Epidermal melanocyte (primary cell): Measurements from ENCODE around the gene PREB.
A peak's percentile ranks its signal among the peaks of the same experiment; 100 is the strongest.
"Not testable (repeated sequence)": the region's sequence is repeated elsewhere in the genome, so short reads cannot be mapped to it uniquely, and the experiment has no call there.

ENCODE experiments used
- DNase-seq: peaks from one replicate; pipeline ENCODE4 v3.0.0; 2011; ENCODE audit warnings: low spot score; ENCODE audit not compliant: insufficient read length

Gene PREB, protein sequence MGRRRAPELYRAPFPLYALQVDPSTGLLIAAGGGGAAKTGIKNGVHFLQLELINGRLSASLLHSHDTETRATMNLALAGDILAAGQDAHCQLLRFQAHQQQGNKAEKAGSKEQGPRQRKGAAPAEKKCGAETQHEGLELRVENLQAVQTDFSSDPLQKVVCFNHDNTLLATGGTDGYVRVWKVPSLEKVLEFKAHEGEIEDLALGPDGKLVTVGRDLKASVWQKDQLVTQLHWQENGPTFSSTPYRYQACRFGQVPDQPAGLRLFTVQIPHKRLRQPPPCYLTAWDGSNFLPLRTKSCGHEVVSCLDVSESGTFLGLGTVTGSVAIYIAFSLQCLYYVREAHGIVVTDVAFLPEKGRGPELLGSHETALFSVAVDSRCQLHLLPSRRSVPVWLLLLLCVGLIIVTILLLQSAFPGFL

GRCh38 chr2:27133905-27134780, at the start of gene PREB:
TSS of gene PREB (minus strand) at chr2:27134636. CDS start at chr2:27134421, 215 bp downstream.
- DNase-seq, result peak; percentile 88

GRCh38 chr2:27184115-27184514, 49.7 kb upstream of the PREB start:
- no peak for DNase-seq

- no peak for DNase-seq
Measured at GRCh38 chr2:27182346-27182745, 47.9 kb upstream of the PREB start.

- DNase-seq, result no peak
Measured at GRCh38 chr2:27179344-27180000, 45.0 kb upstream of the PREB start.

DNA sequence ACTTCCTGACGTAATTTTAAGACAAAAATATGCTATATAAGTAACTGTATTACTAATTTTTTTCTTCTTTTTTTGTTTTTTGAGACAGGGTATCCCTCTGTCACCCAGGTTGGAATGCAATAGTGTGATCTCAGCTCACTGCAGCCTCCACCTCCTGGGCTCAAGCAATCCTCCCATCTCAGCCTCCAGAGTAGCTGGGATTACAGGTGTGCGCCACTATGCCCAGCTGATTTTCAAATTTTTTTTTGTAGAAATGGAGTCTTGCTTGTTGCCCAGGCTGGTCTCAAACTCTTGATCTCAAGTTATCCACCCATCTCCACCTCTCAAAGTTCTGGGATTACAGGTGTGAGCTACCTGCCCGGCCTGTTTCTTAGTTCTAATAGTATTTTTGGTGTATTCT, 44.0 kb upstream of the PREB start:
- no peak for DNase-seq

DNA sequence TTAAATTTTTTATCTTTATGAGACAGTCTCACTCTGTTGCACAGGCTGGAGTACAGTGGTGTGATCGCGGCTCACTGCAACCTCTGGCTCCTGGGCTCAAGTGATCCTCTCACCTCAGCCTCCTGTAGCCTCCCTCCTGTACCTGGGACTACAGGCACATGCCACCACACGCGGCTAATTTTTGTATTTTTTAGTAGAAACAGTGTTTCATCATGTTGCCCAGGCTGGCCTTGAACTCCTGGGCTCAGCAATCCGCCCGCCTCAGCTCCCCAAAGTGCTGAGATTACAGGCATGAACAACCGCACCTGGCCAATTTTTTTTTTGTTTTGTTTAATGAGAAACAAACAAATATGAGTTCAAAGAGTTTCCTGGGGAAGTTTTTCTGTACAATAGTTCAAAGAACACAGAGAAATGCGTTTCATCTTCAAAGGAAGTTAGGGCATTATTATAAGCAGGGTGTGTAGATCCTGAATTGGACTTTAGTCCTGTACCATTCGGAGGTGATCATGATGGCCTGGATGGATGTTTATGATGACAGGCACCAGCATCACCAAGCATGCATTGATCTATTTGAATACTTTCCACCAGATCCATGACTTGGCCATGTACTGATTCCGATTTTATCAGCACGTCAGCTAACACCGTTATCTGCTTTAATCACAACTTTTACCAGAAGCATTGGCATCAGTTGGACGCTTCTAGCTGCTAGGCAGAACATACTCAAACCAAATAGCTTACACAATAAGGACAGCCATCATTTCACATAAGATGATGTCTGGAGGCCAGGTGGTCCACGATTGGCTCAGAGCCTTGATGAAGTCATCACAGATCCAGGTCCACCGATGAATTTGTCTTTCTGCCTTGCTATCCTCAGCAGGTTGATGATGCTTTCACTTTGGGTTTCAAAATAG, 43.3 kb upstream of the PREB start:
- DNase-seq, result no peak

- not testable (repeated sequence) for DNase-seq
Measured at GRCh38 chr2:27175781-27176180, 41.3 kb upstream of the PREB start.

DNA sequence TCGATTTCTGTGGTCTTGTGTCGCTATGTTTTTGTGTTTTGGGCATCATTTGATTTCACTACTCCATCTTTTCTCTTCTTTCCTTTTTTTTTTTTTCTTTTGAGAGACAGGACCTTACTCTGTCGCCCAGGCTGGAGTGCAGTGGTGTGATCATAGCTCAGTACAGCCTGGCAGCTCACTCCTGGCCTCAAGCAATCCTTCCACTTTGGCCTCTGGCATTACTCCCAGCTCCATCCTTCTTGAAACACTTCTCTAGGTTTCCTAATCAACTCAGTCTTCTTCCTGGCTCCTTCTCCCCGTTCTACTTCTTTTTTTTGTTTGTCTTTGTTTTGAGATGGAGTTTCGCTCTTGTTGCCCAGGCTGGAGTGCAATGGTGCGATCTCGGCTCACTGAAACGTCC, 40.9 kb upstream of the PREB start:
- no peak for DNase-seq

DNA sequence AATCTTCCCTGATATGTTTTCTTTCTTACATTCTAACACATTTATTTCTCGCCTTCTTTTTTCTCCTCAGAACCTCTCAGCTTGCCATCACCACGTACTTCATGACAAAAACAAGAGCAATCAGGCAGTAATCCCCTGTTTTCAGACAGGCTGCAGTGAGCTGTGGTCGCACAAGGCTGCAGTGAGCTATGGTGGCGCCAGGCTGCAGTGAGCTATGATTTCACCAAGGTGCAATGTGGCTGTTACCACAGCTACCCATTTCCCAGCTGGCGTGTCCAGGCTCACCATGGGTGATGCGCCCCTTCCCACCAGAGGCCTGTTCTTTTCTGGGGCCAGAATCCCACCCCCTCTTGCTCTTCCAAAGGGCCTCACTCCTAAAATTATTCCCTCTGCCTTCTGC, 40.2 kb upstream of the PREB start:
- DNase-seq, result no peak

- no peak for DNase-seq
Measured at GRCh38 chr2:27171351-27171848, 37.0 kb upstream of the PREB start.

DNA sequence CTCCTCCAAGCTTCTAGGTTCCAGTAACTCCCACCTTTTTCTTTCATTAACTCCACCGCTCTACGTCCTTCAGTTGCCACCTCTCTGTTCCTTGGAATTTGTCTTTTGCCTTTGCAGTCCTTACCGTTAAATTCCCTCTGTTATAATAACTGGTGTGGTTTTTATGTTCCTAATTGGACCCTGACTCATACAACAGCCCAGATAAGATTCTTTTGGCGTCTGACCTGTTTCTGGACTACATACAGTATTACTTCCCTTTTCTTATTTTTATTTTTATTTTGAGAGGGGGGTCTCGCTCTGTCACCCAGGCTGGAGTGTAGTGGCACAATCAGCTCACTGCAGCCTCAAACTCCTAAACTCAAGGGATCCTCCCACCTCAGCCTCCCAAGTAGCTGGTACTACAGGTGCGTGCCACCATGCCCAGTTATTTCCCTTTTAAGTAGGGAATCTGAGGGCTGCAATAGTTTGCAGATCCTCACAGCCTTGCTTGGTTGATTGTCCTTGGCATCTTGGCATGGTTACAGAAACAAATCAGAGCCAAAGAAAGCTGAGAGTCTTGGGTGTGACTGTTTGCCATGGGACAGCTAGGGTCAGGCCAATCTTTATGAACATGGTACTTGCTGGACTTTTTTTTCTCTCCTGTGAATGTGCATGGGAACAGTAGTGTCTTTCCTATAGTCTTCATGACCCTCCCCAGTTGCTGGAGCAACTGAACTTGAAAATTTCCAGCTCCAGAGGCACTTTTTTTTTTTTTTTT, 36.3 kb upstream of the PREB start:
- no peak for DNase-seq

GRCh38 chr2:27164960-27165763, 30.7 kb upstream of the PREB start:
- no peak for DNase-seq

DNA sequence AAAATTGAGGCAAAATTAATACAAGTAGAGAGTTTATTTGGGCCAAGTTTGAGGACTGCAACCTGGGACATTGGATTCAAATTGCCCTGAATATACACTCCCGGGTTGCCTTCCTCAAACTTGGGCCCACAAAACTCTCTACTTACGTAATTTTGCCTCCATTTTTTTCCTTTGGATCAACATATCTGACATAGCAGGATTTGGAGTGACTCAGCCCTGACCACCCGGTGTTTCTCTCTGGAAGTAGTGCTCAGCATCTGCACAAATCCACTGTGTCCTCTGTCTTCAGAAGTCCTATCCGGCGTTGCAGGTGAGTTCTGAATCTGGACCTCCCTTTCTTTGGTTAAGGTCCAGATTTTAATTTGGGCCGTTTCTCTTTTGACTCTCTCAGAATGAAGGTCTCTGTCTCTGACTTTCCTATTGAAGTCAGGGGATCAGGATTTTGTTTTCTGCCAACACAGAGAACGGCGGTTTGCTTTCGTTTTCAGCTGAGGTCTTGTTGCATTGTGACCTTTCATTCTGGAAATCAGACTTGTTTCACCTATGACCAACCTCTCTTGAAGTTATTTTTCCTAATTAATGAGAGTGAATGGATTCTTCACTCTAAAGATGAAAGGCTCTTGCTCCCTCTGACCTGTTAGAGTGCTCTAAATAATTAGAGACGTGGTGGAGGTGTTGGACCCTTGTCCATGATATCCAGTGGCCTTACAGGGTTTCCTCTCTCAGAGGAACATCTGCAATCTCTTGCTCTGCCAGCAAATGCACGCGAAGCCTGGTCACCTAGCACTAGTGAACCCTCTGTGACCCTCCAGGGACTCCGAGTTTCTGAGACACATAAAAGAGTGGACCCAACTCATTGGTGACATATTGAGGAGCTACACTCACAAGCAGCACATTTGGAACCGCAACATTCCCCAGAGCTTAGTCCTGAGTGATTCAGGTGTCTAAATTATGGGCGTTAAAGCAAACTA, 28.0 kb upstream of the PREB start:
- no peak for DNase-seq

DNA sequence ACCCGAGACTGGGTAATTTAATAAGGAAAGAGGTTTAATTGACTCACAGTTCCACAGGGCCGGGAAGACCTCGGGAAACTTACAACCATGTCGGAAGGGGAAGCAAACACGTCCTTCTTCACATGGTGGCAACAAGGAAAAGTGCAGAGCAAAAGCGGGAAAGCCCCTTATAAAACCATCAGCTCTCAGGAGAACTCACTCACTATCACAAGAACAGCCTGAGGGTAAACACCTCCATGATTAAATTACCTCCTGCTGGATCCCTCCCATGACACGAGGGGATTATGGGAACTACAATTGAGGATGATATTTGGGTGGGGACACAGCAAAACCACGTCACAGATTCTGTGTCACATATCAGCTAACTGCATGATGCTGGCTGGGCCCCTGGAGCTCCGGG, 25.8 kb upstream of the PREB start:
- no peak for DNase-seq

GRCh38 chr2:27159271-27159670, 24.8 kb upstream of the PREB start:
- no peak for DNase-seq

DNA sequence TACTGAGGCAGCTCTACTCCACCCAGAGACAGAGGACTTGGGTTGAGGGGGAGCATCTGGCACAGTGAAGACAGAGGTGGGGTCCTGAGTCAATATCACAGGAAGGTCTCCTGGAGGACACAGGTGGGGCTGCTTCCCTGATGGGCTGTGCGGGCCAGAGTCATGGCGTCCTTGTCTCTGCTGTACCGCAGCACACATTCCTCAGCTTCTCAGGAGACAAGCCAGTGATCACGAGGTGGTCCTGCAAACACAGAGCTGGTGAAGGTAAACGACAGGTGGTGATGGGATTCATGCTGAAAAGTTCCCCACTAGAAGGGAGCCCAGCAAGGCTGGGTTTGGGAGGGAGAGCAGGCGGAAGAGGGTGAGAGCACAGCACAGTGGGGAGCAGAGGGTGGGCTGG, 24.0 kb upstream of the PREB start:
- no peak for DNase-seq

- no peak for DNase-seq
Measured at GRCh38 chr2:27155069-27155520, 20.7 kb upstream of the PREB start.

- DNase-seq, result no peak
Measured at GRCh38 chr2:27154488-27154887, 20.1 kb upstream of the PREB start.
